GM10248 (cell line): ENCODE measurements around the gene BAIAP2.
A peak's percentile ranks its signal among the peaks of the same experiment; 100 is the strongest.

Experiments
- CTCF ChIA-PET: fragments of 300-600 bp; sonication (Branson Sonifier 250); formaldehyde crosslinking; extraction: SDS; loops from one replicate; lab custom pipeline; 2021; ENCODE audit warnings: antibody characterized with exemption; lab: Yijun Ruan, JAX
- POLR2A ChIA-PET: fragments of 350-650 bp; sonication (Branson Sonifier 250); formaldehyde crosslinking; extraction: SDS; loops from one replicate; lab custom pipeline; 2020; ENCODE audit warnings: antibody characterized with exemption; lab: Yijun Ruan, JAX
- DNase-seq: peaks from one replicate; pipeline ENCODE4 v3.0.0; 2012; ENCODE audit errors: extremely low spot score
- TF ChIP-seq, protein P1 (sequence below): IDR thresholded peaks from 2 replicates; pipeline ENCODE4 v1.5.1; 2012; ENCODE audit warnings: mild to moderate bottlenecking, low read depth; ENCODE audit errors: extremely low read depth, missing control alignments, control extremely low read depth

BAIAP2 gene

DNA sequence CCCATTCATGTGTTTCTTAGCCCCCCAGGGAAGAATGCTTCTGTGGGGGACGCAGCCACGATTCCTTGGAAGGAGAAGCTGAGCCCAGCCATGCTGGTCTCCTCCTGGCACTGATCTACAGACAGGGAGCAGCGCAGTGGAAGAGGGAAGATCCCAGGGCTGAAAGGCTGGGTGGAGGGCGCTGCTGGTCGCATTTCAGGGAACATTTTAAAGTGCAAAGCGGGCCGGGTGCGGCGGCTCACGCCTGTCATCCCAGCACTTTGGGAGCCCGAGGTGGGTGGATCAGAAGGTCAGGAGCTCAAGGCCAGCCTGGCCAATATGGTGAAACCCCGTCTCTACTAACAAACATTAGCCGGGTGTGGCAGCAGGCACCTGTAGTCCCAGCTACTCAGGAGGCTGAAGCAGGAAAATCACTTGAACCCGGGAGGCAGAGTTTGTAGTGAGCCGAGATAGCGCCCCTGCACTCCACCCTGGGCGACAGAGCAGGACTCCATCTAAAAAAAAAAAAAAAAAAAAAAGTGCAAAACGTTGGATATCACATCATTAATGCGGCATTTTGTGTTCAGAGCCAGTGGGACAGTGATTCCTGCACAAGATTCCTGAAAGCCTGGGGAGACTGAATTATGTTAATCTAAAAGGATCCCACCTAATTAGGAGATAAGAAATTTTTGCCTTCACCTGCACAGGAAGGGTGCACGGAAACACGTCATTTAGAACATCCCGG is 43.9 kb upstream of the BAIAP2 start:
- TF ChIP-seq, protein P1, sequence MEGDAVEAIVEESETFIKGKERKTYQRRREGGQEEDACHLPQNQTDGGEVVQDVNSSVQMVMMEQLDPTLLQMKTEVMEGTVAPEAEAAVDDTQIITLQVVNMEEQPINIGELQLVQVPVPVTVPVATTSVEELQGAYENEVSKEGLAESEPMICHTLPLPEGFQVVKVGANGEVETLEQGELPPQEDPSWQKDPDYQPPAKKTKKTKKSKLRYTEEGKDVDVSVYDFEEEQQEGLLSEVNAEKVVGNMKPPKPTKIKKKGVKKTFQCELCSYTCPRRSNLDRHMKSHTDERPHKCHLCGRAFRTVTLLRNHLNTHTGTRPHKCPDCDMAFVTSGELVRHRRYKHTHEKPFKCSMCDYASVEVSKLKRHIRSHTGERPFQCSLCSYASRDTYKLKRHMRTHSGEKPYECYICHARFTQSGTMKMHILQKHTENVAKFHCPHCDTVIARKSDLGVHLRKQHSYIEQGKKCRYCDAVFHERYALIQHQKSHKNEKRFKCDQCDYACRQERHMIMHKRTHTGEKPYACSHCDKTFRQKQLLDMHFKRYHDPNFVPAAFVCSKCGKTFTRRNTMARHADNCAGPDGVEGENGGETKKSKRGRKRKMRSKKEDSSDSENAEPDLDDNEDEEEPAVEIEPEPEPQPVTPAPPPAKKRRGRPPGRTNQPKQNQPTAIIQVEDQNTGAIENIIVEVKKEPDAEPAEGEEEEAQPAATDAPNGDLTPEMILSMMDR = no peak
- ChIA-PET POLR2A (no interaction called here), CTCF (interaction anchor here (0.6 to 3.6 kb wide), 5 partner anchors 32 to 563 kb away, joined by 3 to 29 read pairs (median 3); no protein-coding TSS in a partner anchor)
- DNase-seq = no peak

DNA sequence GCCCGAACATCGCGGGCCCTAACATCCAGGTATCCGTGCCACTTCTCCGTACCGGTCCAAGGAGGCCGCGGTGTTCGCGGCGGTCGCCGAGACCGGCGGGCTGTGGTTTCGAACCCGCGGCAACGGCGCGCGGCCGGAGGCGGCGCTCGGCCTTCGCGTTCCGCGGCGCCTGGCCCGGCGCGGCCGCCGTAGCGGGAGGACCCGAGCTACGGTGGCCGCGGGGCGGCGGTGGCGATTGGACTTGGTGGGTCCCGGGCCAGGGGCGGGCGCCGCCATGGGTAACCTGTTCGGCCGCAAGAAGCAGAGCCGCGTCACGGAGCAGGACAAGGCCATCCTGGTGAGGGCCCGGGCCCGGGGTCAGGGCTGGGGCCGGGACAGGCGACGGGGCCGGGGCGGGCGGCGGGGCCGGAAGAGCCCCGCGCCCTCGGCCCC is 43.3 kb upstream of the BAIAP2 start, which contains the start of gene CHMP6:
Gene CHMP6, plus strand, starts transcription at position 197 of the 432 bp plus-strand sequence. Its CDS starts 78 bp downstream, at position 275.
- ChIA-PET POLR2A (no interaction called here), CTCF (interaction anchor here (1.2 to 1.5 kb wide), 3 partner anchors 32 to 564 kb away, joined by 3 to 7 read pairs (median 3); no protein-coding TSS in a partner anchor)
- TF ChIP-seq, protein P1 = peak; percentile 14
- DNase-seq = peak; percentile 91

DNA sequence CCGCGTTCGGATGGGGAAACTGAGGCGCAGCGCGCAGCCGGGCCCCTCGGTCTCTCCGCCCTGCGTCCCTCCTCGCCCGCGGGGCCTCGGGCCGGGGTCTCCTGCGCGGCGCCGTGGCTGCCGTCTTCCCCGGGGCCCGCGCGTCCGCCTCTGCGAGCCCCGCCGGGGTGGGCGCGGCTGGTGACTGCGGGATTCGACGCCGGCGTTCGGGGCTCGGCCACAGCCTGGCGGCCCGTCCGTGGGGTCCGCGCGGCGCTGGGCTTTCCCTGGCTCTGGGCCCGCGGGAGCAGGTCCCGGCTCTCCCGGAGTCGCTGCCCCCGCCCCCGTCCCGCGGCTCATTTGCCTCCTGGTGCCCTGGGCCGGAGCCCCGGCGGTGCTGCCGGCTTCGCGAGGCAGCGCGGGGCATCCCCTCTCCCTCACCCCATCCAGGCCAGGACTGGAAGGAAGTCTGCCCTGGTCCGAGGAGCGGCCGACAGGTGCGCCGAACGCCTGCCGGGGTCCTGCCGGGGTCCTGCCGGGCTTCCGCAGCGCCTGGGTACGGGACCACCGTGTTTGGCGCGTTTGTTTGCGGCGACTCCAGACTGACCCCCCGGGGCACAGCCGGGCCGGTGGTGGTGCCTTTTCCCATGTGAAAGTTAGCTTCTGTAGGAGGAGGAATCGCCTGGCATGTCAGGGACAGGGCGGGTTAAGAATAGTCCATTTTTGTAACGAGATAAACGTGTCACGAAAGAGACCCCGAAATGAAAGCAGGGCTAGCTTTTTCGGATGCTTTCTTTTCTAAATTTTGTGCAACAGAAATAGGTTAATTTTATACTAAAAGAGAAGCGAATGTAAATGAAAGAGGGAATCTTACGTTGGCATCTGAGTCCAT is 42.6 kb upstream of the BAIAP2 start:
- peak; percentile 46 for DNase-seq
- POLR2A ChIA-PET = no interaction called here
- CTCF ChIA-PET = interaction anchor here (1.2 to 1.5 kb wide), 3 partner anchors 31 to 565 kb away, joined by 3 to 7 read pairs (median 3); no protein-coding TSS in a partner anchor
- TF ChIP-seq, protein P1 = no peak

GRCh38 chr17:80992948-80993624 is 41.9 kb upstream of the BAIAP2 start:
- CTCF ChIA-PET = no interaction called here
- peak; percentile 24 for DNase-seq
- POLR2A ChIA-PET = no interaction called here
- TF ChIP-seq, protein P1 = no peak

DNA sequence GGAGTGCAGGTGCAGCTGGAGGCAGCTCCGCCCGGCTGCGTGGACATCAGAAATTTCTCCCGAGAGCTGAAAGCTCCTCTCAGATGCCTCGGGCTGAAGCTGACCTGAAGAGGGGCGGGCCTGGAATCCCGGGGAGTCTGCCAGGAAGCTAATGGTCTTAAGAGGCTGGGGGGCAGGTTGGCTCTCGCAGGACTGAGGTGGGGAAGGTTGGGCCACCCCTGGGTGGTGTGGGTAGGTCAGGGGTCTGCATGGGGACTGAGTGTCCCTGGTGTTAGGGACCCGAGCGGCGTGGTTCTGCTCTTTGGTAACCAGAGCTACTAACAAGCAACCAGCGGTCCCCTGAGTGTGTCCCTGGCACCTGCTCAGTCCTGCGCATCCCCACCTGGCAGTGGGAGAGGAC is 39.8 kb upstream of the BAIAP2 start:
- CTCF ChIA-PET = interaction anchor here (1.7 kb wide), 1 partner anchor 568 kb away, joined by 5 read pairs; no protein-coding TSS in a partner anchor
- POLR2A ChIA-PET = no interaction called here
- TF ChIP-seq, protein P1 = no peak
- no peak for DNase-seq
